Stomach (tissue), 4 donors: ENCODE data around the gene OPCML.

Experiments used
- CTCF ChIP-seq, 7 experiments: fragments of 450-650 bp in 4 of 7; fragments of 200-600 bp in 3 of 7; sonication (generic) in 3 of 7; IDR thresholded peaks; one replicate each; pipeline ENCODE4 v1.5.1; 2016 to 2019; ENCODE audit warnings: antibody characterized with exemption in 7 of 7, control low read depth in 2 of 7, mild to moderate bottlenecking in 1 of 7
- POLR2AphosphoS5 ChIP-seq, 3 donors: sonication (generic); formaldehyde crosslinking; IDR thresholded peaks; one replicate each; pipeline ENCODE4 v1.6.1; 2016; ENCODE audit warnings: antibody characterized with exemption in 3 of 3

GRCh38 chr11:132523929-132524328 is 1008.4 kb downstream of the OPCML start:
- TF ChIP-seq CTCF (IDR thresholded peaks at IDR 0.05) (no peak), POLR2AphosphoS5 (IDR thresholded peaks at IDR 0.05) (no peak)
